Endodermal cell (in vitro differentiated cells): ENCODE results near the gene GFOD1. TPM values are rescaled to one million over a fixed set of nuclear protein-coding genes. Genes with fewer than 3 reads are reported as not detected.

Experiments used
- DNase-seq: peaks from one replicate; pipeline ENCODE4 v3.0.0-alpha.2; 2017
- H3K27ac ChIP-seq: 2 replicates; pipeline ENCODE4 v1.5.1; 2013; ENCODE audit warnings: mild to moderate bottlenecking, low read depth, low read length, moderate library complexity
- H3K27me3 ChIP-seq: 2 replicates; pipeline ENCODE4 v1.6.1; 2013; ENCODE audit warnings: mild to moderate bottlenecking, low read length, moderate library complexity; ENCODE audit not compliant: insufficient read depth, control insufficient read depth, poor library complexity, severe bottlenecking
- H3K36me3 ChIP-seq: 2 replicates; pipeline ENCODE4 v1.7.0; 2013; ENCODE audit warnings: mild to moderate bottlenecking, low read length, moderate library complexity; ENCODE audit not compliant: control insufficient read depth, insufficient read depth
- H3K4me1 ChIP-seq: one replicate; pipeline ENCODE4 v1.7.0; 2013; ENCODE audit warnings: low read length; ENCODE audit not compliant: control insufficient read depth, insufficient read depth
- H3K4me3 ChIP-seq: 2 replicates; pipeline ENCODE4 v1.5.1; 2013; ENCODE audit warnings: mild to moderate bottlenecking, low read length, moderate library complexity
- H3K9ac ChIP-seq: 2 replicates; pipeline ENCODE4 v1.6.1; 2013; ENCODE audit warnings: mild to moderate bottlenecking, low read length, moderate library complexity; ENCODE audit not compliant: poor library complexity, severe bottlenecking; ENCODE audit errors: extremely low read depth
- H3K9me3 ChIP-seq: 2 replicates; pipeline ENCODE4 v1.6.1; 2013; ENCODE audit warnings: mild to moderate bottlenecking, low read length, moderate library complexity; ENCODE audit not compliant: control insufficient read depth
- H3K27ac Mint-ChIP-seq: 2 replicates; pipeline ENCODE4 v1.8.0; 2020; ENCODE audit warnings: mixed read lengths
- H3K27me3 Mint-ChIP-seq: 2 replicates; pipeline ENCODE4 v1.8.0; 2021; ENCODE audit warnings: mild to moderate bottlenecking, mixed read lengths; ENCODE audit not compliant: insufficient read depth
- H3K36me3 Mint-ChIP-seq: 2 replicates; pipeline ENCODE4 v1.8.0; 2020; ENCODE audit warnings: low read depth, mixed read lengths
- H3K4me1 Mint-ChIP-seq: 2 replicates; pipeline ENCODE4 v1.8.0; 2020; ENCODE audit warnings: mixed read lengths
- H3K4me3 Mint-ChIP-seq: 2 replicates; pipeline ENCODE4 v1.8.0; 2020; ENCODE audit warnings: mild to moderate bottlenecking, moderate library complexity, mixed read lengths
- H3K9me3 Mint-ChIP-seq: 2 replicates; pipeline ENCODE4 v1.8.0; 2020; ENCODE audit warnings: mild to moderate bottlenecking, mixed read lengths
- WGBS, 2 experiments: methylation state at CpG; one replicate each; pipeline versions ENCODE4 v1.1.5 to v1.1.7; 2013; ENCODE audit warnings: missing lambda C conversion rate in 2 of 2, mixed read lengths in 1 of 2; ENCODE audit not compliant: insufficient coverage in 1 of 2, insufficient read length in 1 of 2; 5-methylcytosine and 5-hydroxymethylcytosine counted together
- total RNA-seq, 2 donors: library from RNA; stranded (reverse); fragmentation: NEBNext Ultra II Directional in 1 of 2; extraction: Animal tissue kit (Norgen Biotek cat#: 25700) in 1 of 2; gene quantifications; 2 replicates in 1 of 2; 3 replicates in 1 of 2; pipeline ENCODE4 v1.2.1, GENCODE V29; 2021
- TF ChIP-seq, protein P1 (sequence below): fragments of 200-600 bp; sonication (generic); conservative IDR thresholded peaks from 2 replicates; pipeline ENCODE4 v1.5.0; 2021; ENCODE audit warnings: antibody characterized with exemption, mild to moderate bottlenecking

Gene GFOD1
- total RNA-seq, 2 donors from 2014 or later, result 0.71 to 1.9 TPM

DNA sequence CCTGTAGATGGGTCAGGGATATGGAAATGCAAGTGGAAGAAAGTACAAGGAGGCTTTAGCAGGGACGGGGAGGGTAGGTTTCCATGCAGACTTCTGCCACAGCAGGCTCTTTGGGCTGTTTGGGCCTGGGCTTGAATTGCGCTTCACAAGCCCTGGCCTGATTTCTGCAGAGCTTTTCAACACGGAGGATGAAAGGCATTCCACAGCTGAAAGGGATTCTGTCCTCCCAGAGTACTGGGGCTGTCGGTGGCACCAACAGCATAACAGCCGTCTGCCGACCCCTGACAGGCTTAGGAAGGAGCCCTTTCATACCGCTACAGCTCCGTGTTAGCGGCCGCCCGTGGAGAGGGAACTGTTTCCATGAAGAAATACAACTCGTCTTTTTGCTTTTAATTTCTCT lies 136.1 kb downstream of the GFOD1 start:
- Mint-ChIP-seq H3K4me1 (peaks cover 3% of the 10 kb centered on the region), H3K27ac (no peak overlapping the region), H3K36me3 (no peaks in the 10 kb centered on the region), H3K9me3 (peaks cover 5% of the 10 kb centered on the region), H3K27me3 (no peaks in the 10 kb centered on the region), H3K4me3 (no peak overlapping the region)
- Histone ChIP-seq H3K4me3 (no peak overlapping the region), H3K27me3 (no peaks in the 10 kb centered on the region), H3K36me3 (no peaks in the 10 kb centered on the region), H3K27ac (peak overlapping the region; percentile 85), H3K9me3 (no peaks in the 10 kb centered on the region), H3K4me1 (no peaks in the 10 kb centered on the region), H3K9ac (no peak overlapping the region)
- peak; percentile 59 for DNase-seq
- 42 to 59% methylated on average over 12 of the region's 12 CpGs for WGBS, 2 experiments
- TF ChIP-seq, protein P1, sequence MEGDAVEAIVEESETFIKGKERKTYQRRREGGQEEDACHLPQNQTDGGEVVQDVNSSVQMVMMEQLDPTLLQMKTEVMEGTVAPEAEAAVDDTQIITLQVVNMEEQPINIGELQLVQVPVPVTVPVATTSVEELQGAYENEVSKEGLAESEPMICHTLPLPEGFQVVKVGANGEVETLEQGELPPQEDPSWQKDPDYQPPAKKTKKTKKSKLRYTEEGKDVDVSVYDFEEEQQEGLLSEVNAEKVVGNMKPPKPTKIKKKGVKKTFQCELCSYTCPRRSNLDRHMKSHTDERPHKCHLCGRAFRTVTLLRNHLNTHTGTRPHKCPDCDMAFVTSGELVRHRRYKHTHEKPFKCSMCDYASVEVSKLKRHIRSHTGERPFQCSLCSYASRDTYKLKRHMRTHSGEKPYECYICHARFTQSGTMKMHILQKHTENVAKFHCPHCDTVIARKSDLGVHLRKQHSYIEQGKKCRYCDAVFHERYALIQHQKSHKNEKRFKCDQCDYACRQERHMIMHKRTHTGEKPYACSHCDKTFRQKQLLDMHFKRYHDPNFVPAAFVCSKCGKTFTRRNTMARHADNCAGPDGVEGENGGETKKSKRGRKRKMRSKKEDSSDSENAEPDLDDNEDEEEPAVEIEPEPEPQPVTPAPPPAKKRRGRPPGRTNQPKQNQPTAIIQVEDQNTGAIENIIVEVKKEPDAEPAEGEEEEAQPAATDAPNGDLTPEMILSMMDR, result no peak

DNA sequence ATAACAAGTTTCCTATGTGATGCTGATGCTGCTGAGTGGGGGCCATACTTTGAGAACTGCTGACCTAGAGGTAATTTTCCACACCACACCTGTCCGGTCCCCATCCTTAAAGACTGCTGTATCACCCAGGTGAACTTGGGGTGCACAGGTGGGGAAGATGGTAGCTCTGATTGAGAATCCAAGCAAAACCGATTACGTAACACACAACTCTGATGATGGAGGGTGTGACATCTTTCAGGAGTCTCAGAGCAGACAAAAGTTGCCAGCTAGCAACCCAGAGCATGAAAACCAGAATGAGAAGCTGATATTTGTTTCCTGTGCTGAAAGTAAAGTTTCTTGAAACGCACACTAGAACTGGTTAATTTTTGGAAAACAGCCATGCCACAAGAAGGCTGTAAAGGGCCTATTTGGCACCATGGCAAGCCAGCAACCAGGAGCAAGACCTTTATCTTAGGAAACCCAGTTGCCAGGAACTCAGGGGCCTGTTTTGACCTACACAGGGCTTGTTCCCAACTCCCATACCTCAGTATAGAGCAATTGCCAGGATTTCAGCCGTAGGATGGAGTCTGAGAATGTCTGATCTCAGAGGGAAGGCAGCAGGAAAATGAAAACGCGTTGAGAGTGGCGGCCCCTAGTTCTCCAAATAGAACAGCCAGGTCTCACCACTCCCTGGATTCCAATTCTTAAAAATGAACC lies 137.4 kb downstream of the GFOD1 start:
- H3K9me3 Mint-ChIP-seq, result peaks cover 5% of the 10 kb centered on the region
- no peak overlapping the region for H3K4me3 ChIP-seq
- no peaks in the 10 kb centered on the region for H3K36me3 Mint-ChIP-seq
- 88 to 94% methylated on average over 8 of the region's 8 CpGs for WGBS, 2 experiments
- no peak overlapping the region for H3K27ac Mint-ChIP-seq
- H3K9ac ChIP-seq, result no peak overlapping the region
- peak overlapping the region; percentile 85 for H3K27ac ChIP-seq
- no peaks in the 10 kb centered on the region for H3K36me3 ChIP-seq
- H3K4me3 Mint-ChIP-seq, result no peak overlapping the region
- TF ChIP-seq, protein P1, result no peak
- DNase-seq, result no peak
- H3K4me1 Mint-ChIP-seq, result peaks cover 5% of the 10 kb centered on the region
- no peaks in the 10 kb centered on the region for H3K27me3 Mint-ChIP-seq
- no peaks in the 10 kb centered on the region for H3K4me1 ChIP-seq
- H3K9me3 ChIP-seq, result no peaks in the 10 kb centered on the region
- H3K27me3 ChIP-seq, result no peaks in the 10 kb centered on the region

DNA sequence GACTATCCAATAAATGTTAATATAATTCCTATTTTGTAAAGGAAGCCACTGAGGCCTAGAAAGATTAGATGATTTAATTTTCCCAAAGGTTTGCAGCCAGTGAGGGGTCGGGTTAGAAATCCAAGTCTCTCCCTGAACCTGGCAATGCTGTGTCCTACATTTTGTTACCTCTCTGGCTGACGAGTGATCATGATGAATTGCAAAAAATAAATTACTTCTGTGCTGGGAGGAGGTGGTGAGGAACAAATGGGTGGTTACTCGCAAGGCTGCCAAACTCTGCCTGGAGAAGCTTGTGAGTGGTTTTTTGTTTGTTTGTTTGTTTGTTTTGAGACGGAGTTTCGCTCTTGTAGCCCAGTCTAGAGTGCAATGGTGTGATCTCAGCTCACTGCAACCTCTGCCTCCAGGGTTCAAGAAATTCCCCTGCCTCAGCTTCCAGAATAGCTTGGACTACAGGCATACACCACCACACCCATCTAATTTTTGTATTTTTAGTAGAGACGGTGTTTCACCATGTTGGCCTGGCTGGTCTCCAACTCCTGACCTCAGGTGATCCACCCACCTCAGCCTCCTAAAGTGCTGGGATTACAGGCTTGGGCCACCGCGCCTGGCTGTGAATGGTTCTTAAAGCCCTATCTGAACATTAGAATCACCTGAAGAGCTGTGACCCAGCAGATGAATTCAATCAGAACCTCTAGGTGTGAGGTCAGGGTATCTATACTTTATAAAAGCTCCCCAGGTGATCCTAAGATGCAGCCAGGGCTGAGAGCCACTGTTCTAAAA lies 138.9 kb downstream of the GFOD1 start:
- H3K9me3 Mint-ChIP-seq, result peaks cover 5% of the 10 kb centered on the region
- Histone ChIP-seq H3K36me3 (no peaks in the 10 kb centered on the region), H3K9ac (no peak overlapping the region), H3K27ac (no peak overlapping the region), H3K9me3 (no peaks in the 10 kb centered on the region), H3K4me3 (no peak overlapping the region), H3K4me1 (no peaks in the 10 kb centered on the region), H3K27me3 (no peaks in the 10 kb centered on the region)
- no peak overlapping the region for H3K27ac Mint-ChIP-seq
- H3K27me3 Mint-ChIP-seq, result no peaks in the 10 kb centered on the region
- TF ChIP-seq, protein P1, result no peak
- no peak overlapping the region for H3K4me3 Mint-ChIP-seq
- peaks cover 5% of the 10 kb centered on the region for H3K4me1 Mint-ChIP-seq
- no peaks in the 10 kb centered on the region for H3K36me3 Mint-ChIP-seq
- 91 to 100% methylated on average over 4 to 8 of the region's 8 CpGs for WGBS, 2 experiments
- no peak for DNase-seq
